ENCODE measurements around the gene SMCO4.

The SMCO4 gene

DNA sequence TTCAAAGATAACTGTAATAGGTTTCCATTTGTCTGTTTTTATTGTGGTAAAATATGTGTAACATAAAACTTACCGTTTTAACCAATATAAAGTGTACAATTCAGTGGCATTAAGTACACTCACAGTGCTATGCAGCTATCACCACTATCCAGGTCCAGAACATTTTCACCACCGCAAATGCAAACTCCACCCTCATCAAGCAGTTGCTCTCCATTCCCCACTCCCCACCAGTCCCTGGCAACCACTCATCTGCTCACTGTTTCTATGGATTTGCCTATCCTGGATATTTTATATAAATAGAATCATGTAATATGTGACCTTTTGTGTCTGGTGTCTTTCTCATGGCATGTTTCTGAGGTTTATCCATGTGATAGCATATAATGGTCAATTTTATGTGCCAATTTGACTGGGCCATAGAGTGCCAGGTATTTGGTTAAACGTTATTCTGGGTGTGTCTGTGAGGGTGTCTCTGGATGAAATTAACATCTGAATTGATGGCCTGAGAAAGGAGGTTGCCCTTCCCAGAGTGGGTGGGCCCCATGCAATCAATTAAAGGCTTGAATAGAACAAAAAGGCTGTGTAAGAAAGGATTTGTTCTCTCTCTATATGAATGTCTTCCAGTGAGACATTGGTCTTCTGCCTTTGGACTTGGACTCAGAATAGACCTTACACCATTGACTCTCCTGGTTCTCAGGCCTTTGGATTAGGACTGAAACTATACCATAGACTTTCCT is 17.2 kb upstream of the SMCO4 start:
- H2AFZ ChIP-seq (ENCODE audit: low read length) = no peak overlapping the region

DNA sequence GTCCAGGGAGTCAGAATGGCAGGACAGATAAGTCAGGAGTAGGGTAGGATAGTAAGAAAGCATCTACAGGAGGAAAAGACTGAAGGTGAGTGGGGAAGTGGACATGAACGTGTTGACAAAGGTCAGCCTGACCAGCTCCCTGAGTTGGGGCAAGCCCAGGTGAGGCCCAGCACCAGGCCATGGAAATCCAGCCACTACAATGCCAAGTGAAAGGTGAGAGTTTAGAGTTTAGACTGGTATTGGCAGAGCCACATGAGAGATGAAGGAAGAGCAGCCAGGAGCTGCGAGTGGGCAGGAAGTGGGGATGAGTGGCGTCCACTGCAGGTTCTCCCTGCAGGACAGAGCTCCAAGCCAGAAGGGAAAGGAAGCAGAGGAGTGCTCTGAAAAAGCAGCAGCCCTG is 16.5 kb upstream of the SMCO4 start:
- H3K9me2 ChIP-seq (ENCODE audit: low read depth, low read length) = no peaks in the 10 kb centered on the region
- no peak for TF ChIP-seq EZH2 (IDR thresholded peaks at IDR 0.05; ENCODE audit: borderline replicate concordance, low read length)
- TF ChIP-seq, protein P1, sequence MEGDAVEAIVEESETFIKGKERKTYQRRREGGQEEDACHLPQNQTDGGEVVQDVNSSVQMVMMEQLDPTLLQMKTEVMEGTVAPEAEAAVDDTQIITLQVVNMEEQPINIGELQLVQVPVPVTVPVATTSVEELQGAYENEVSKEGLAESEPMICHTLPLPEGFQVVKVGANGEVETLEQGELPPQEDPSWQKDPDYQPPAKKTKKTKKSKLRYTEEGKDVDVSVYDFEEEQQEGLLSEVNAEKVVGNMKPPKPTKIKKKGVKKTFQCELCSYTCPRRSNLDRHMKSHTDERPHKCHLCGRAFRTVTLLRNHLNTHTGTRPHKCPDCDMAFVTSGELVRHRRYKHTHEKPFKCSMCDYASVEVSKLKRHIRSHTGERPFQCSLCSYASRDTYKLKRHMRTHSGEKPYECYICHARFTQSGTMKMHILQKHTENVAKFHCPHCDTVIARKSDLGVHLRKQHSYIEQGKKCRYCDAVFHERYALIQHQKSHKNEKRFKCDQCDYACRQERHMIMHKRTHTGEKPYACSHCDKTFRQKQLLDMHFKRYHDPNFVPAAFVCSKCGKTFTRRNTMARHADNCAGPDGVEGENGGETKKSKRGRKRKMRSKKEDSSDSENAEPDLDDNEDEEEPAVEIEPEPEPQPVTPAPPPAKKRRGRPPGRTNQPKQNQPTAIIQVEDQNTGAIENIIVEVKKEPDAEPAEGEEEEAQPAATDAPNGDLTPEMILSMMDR (IDR thresholded peaks at IDR 0.05; ENCODE audit: low read length) = no peak
- no peaks in the 10 kb centered on the region for H3K36me3 ChIP-seq (ENCODE audit: insufficient read depth, low read length)
- H3F3A ChIP-seq (ENCODE audit: insufficient read depth, low read length) = no peaks in the 10 kb centered on the region
- H3K9ac ChIP-seq (ENCODE audit: low read length) = no peak overlapping the region
- no peak overlapping the region for H3K4me3 ChIP-seq (ENCODE audit: low read depth, low read length, poor library complexity, severe bottlenecking)
- H3K79me2 ChIP-seq (ENCODE audit: insufficient read depth, low read length) = no peaks in the 10 kb centered on the region
- no peak overlapping the region for H3K4me2 ChIP-seq (ENCODE audit: low read length)
- no peak overlapping the region for H3K27ac ChIP-seq (ENCODE audit: low read depth, low read length, poor library complexity, severe bottlenecking)
- H3K27me3 ChIP-seq (ENCODE audit: insufficient read depth, low read length) = no peaks in the 10 kb centered on the region
- no peaks in the 10 kb centered on the region for H4K20me1 ChIP-seq (ENCODE audit: insufficient read depth, low read length)
- H3K4me1 ChIP-seq (ENCODE audit: insufficient read depth, low read length, severe bottlenecking) = no peaks in the 10 kb centered on the region
- H3K9me3 ChIP-seq (ENCODE audit: low read length) = no peaks in the 10 kb centered on the region
- no peak overlapping the region for H2AFZ ChIP-seq (ENCODE audit: low read length)

More for the DNA sequence above, 17.2 kb upstream of the SMCO4 start:
- no peaks in the 10 kb centered on the region for H3K79me2 ChIP-seq (ENCODE audit: insufficient read depth, low read length)
- H3K4me2 ChIP-seq (ENCODE audit: low read length) = no peak overlapping the region
- no peaks in the 10 kb centered on the region for H3K9me2 ChIP-seq (ENCODE audit: low read depth, low read length)
- H3K27ac ChIP-seq (ENCODE audit: low read depth, low read length, poor library complexity, severe bottlenecking) = no peak overlapping the region
- H3K4me3 ChIP-seq (ENCODE audit: low read depth, low read length, poor library complexity, severe bottlenecking) = no peak overlapping the region
- no peaks in the 10 kb centered on the region for H3K27me3 ChIP-seq (ENCODE audit: insufficient read depth, low read length)
- no peak overlapping the region for H3K9ac ChIP-seq (ENCODE audit: low read length)
- H3K36me3 ChIP-seq (ENCODE audit: insufficient read depth, low read length) = no peaks in the 10 kb centered on the region
- no peak for TF ChIP-seq EZH2 (IDR thresholded peaks at IDR 0.05; ENCODE audit: borderline replicate concordance, low read length)
- TF ChIP-seq, protein P1 (IDR thresholded peaks at IDR 0.05; ENCODE audit: low read length) = no peak
- no peaks in the 10 kb centered on the region for H3F3A ChIP-seq (ENCODE audit: insufficient read depth, low read length)
- H4K20me1 ChIP-seq (ENCODE audit: insufficient read depth, low read length) = no peaks in the 10 kb centered on the region
- H3K4me1 ChIP-seq (ENCODE audit: insufficient read depth, low read length, severe bottlenecking) = no peaks in the 10 kb centered on the region
- no peaks in the 10 kb centered on the region for H3K9me3 ChIP-seq (ENCODE audit: low read length)

DNA sequence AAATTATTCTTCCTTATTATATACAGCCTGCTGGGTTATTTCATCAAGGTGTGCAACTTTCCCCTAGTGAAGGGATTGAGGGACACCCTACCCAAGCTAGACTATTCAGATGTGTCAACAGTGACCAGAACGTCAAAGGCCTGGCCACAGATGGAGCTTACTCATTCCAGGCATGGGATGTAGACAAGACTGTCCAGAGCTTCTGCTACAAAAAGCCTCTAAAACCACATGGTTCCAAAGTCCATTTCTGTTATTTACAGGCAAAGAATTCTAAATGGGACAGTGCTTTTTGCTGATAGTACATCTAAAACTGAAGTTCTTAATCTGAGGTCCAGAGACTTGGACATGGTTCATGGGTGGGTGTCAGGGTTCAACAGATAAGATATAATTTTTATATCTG is 9.7 kb upstream of the SMCO4 start:
- no peak overlapping the region for H3K27ac ChIP-seq (ENCODE audit: low read depth, low read length, poor library complexity, severe bottlenecking)
- H3K27me3 ChIP-seq (ENCODE audit: insufficient read depth, low read length) = no peaks in the 10 kb centered on the region
- no peak overlapping the region for H3K9ac ChIP-seq (ENCODE audit: low read length)
- no peaks in the 10 kb centered on the region for H3K4me1 ChIP-seq (ENCODE audit: insufficient read depth, low read length, severe bottlenecking)
- H4K20me1 ChIP-seq (ENCODE audit: insufficient read depth, low read length) = no peaks in the 10 kb centered on the region
- no peak overlapping the region for H3K4me2 ChIP-seq (ENCODE audit: low read length)
- no peaks in the 10 kb centered on the region for H3K9me2 ChIP-seq (ENCODE audit: low read depth, low read length)
- H3K79me2 ChIP-seq (ENCODE audit: insufficient read depth, low read length) = no peaks in the 10 kb centered on the region
- no peaks in the 10 kb centered on the region for H3K9me3 ChIP-seq (ENCODE audit: low read length)
- TF ChIP-seq, protein P1 (IDR thresholded peaks at IDR 0.05; ENCODE audit: low read length) = no peak
- TF ChIP-seq EZH2 (IDR thresholded peaks at IDR 0.05; ENCODE audit: borderline replicate concordance, low read length) = no peak
- H3K36me3 ChIP-seq (ENCODE audit: insufficient read depth, low read length) = no peaks in the 10 kb centered on the region
- no peak overlapping the region for H2AFZ ChIP-seq (ENCODE audit: low read length)
- H3F3A ChIP-seq (ENCODE audit: insufficient read depth, low read length) = no peaks in the 10 kb centered on the region
- no peak overlapping the region for H3K4me3 ChIP-seq (ENCODE audit: low read depth, low read length, poor library complexity, severe bottlenecking)

Measured in OCI-LY1 (cell line).